Activated B cell treated with CpG ODN at 0.5 μM for 24 hours (primary cell): ENCODE results near the gene USP17L5. TPM values are rescaled to one million over a fixed set of nuclear protein-coding genes. Genes with fewer than 3 reads are reported as not detected.
"Not testable (repeated sequence)": the region's sequence is repeated elsewhere in the genome, so short reads cannot be mapped to it uniquely, and the experiment has no call there.

Source experiments
- ATAC-seq: fragments of 200-7000 bp; cut with Tn5 transposase; one replicate; pipeline ENCODE4 v1.10.0; 2021; ENCODE audit warnings: low read depth, mild to moderate bottlenecking, moderate library complexity
- CTCF ChIA-PET: fragments of 350-600 bp; sonication (Branson Sonifier 250); formaldehyde crosslinking; loops from one replicate; lab custom pipeline; 2021; ENCODE audit warnings: antibody characterized with exemption; lab: Charles Lee
- POLR2A ChIA-PET: fragments of 350-600 bp; sonication (Branson Sonifier 250); formaldehyde crosslinking; loops from one replicate; lab custom pipeline; 2021; ENCODE audit warnings: antibody characterized with exemption; lab: Charles Lee
- DNase-seq: peaks from one replicate; pipeline ENCODE4 v3.0.0; 2022
- H3K27ac Mint-ChIP-seq: one replicate; pipeline ENCODE4 v1.8.0; 2020; ENCODE audit warnings: mixed read lengths
- H3K27me3 Mint-ChIP-seq: one replicate; pipeline ENCODE4 v1.8.0; 2021; ENCODE audit warnings: mixed read lengths
- H3K36me3 Mint-ChIP-seq: one replicate; pipeline ENCODE4 v1.8.0; 2021; ENCODE audit warnings: low read depth, mixed read lengths
- H3K4me1 Mint-ChIP-seq: one replicate; pipeline ENCODE4 v1.8.0; 2021; ENCODE audit warnings: mixed read lengths
- H3K4me3 Mint-ChIP-seq: one replicate; pipeline ENCODE4 v1.8.0; 2020; ENCODE audit warnings: mild to moderate bottlenecking, mixed read lengths
- H3K9me3 Mint-ChIP-seq: one replicate; pipeline ENCODE4 v1.8.0; 2020; ENCODE audit warnings: mixed read lengths
- intact Hi-C: fragments of 100-400 bp; cut with micrococcal nuclease; formaldehyde crosslinking; loops from one replicate; pipeline ENCODE4 v1.15.1; 2024
- total RNA-seq: library from RNA; stranded (reverse); gene quantifications from 2 replicates; pipeline ENCODE4 v1.2.3, GENCODE V29; 2022

Gene USP17L5, protein sequence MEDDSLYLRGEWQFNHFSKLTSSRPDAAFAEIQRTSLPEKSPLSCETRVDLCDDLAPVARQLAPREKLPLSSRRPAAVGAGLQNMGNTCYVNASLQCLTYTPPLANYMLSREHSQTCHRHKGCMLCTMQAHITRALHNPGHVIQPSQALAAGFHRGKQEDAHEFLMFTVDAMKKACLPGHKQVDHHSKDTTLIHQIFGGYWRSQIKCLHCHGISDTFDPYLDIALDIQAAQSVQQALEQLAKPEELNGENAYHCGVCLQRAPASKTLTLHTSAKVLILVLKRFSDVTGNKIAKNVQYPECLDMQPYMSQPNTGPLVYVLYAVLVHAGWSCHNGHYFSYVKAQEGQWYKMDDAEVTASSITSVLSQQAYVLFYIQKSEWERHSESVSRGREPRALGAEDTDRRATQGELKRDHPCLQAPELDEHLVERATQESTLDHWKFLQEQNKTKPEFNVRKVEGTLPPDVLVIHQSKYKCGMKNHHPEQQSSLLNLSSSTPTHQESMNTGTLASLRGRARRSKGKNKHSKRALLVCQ
- not detected in 2 replicates for total RNA-seq

DNA sequence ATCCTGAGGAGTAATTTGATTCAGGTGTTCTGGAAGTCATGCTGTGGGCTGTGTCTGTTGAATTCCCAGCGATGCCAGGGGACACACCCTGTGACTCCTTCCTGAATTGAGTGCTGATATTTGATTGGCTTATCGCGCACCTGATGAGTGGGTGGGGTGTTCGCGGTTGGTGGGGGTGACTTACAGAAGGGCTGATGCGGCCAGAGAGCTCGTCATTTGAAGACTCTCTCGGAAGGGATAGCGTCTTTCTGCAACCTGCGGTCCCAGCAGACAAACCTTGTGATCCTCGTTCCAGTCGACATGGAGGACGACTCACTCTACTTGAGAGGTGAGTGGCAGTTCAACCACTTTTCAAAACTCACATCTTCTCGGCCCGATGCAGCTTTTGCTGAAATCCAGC, at the start of gene USP17L5:
Gene USP17L5, plus strand, starts transcription at position 301 of the 400 bp plus-strand sequence. Its CDS starts 0 bp downstream, at position 301.
- H3K36me3 Mint-ChIP-seq, DNase-seq, H3K4me1 Mint-ChIP-seq, CTCF ChIA-PET, POLR2A ChIA-PET, H3K27ac Mint-ChIP-seq, H3K4me3 Mint-ChIP-seq, intact Hi-C loops, H3K9me3 Mint-ChIP-seq, ATAC-seq, H3K27me3 Mint-ChIP-seq: not testable (repeated sequence)

DNA sequence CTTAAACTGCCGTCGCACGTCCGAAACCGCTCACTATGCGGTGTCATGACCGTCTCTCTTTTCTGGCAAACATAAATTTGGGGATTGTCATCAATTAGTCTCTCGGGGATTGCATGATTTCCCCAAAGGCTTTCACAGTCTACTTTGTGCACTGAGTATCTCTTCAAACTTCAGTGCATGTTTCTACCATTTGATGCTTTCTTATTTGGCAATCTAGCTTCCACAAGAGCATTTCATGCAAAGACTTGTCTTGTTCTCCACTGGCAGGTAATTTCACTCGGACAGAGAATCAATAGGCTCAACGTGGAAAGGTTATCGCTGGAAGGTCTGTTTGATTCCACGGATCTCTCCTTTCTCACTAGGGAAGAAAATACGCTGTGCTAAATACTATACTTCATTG, 15.0 kb upstream of the USP17L5 start:
- H3K4me1 Mint-ChIP-seq, H3K4me3 Mint-ChIP-seq, POLR2A ChIA-PET, H3K9me3 Mint-ChIP-seq, intact Hi-C loops, H3K36me3 Mint-ChIP-seq, CTCF ChIA-PET, H3K27ac Mint-ChIP-seq, ATAC-seq, DNase-seq, H3K27me3 Mint-ChIP-seq: not testable (repeated sequence)

DNA sequence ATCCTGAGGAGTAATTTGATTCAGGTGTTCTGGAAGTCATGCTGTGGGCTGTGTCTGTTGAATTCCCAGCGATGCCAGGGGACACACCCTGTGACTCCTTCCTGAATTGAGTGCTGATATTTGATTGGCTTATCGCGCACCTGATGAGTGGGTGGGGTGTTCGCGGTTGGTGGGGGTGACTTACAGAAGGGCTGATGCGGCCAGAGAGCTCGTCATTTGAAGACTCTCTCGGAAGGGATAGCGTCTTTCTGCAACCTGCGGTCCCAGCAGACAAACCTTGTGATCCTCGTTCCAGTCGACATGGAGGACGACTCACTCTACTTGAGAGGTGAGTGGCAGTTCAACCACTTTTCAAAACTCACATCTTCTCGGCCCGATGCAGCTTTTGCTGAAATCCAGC, 14.3 kb upstream of the USP17L5 start, which contains the start of gene USP17L24:
Gene USP17L24, plus strand, starts transcription at position 301 of the 400 bp plus-strand sequence. Its CDS starts 0 bp downstream, at position 301.
- H3K27ac Mint-ChIP-seq, ATAC-seq, H3K9me3 Mint-ChIP-seq, H3K4me1 Mint-ChIP-seq, CTCF ChIA-PET, H3K36me3 Mint-ChIP-seq, intact Hi-C loops, H3K4me3 Mint-ChIP-seq, POLR2A ChIA-PET, H3K27me3 Mint-ChIP-seq, DNase-seq: not testable (repeated sequence)

- POLR2A ChIA-PET, CTCF ChIA-PET, intact Hi-C loops: not testable (repeated sequence)
Observed at GRCh38 chr4:9329611-9330010, 9.6 kb upstream of the USP17L5 start, which contains the start of gene USP17L25. TSS of gene USP17L25 (plus strand) at chr4:9329911. CDS start at chr4:9329911, 0 bp downstream.

DNA sequence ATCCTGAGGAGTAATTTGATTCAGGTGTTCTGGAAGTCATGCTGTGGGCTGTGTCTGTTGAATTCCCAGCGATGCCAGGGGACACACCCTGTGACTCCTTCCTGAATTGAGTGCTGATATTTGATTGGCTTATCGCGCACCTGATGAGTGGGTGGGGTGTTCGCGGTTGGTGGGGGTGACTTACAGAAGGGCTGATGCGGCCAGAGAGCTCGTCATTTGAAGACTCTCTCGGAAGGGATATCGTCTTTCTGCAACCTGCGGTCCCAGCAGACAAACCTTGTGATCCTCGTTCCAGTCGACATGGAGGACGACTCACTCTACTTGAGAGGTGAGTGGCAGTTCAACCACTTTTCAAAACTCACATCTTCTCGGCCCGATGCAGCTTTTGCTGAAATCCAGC, 4.8 kb upstream of the USP17L5 start, which contains the start of gene USP17L26:
Gene USP17L26, plus strand, starts transcription at position 301 of the 400 bp plus-strand sequence. Its CDS starts 0 bp downstream, at position 301.
- H3K4me1 Mint-ChIP-seq, H3K27ac Mint-ChIP-seq, CTCF ChIA-PET: not testable (repeated sequence)

More at GRCh38 chr4:9329611-9330010, 9.6 kb upstream of the USP17L5 start, which contains the start of gene USP17L25:
- not testable (repeated sequence) for H3K36me3 Mint-ChIP-seq, H3K4me3 Mint-ChIP-seq, H3K4me1 Mint-ChIP-seq, H3K27ac Mint-ChIP-seq, H3K9me3 Mint-ChIP-seq, ATAC-seq, H3K27me3 Mint-ChIP-seq, DNase-seq

GRCh38 chr4:9343848-9344247, 4.6 kb downstream of the USP17L5 start, which contains the start of gene USP17L27:
TSS of gene USP17L27 (plus strand) at chr4:9344148. CDS start at chr4:9344148, 0 bp downstream.
- CTCF ChIA-PET, H3K27ac Mint-ChIP-seq, H3K4me3 Mint-ChIP-seq, H3K27me3 Mint-ChIP-seq, H3K36me3 Mint-ChIP-seq, POLR2A ChIA-PET, H3K9me3 Mint-ChIP-seq, ATAC-seq, intact Hi-C loops, H3K4me1 Mint-ChIP-seq, DNase-seq: not testable (repeated sequence)

More for the DNA sequence above, 4.8 kb upstream of the USP17L5 start, which contains the start of gene USP17L26:
- H3K9me3 Mint-ChIP-seq, H3K27me3 Mint-ChIP-seq, intact Hi-C loops, ATAC-seq, DNase-seq, H3K36me3 Mint-ChIP-seq, H3K4me3 Mint-ChIP-seq, POLR2A ChIA-PET: not testable (repeated sequence)

DNA sequence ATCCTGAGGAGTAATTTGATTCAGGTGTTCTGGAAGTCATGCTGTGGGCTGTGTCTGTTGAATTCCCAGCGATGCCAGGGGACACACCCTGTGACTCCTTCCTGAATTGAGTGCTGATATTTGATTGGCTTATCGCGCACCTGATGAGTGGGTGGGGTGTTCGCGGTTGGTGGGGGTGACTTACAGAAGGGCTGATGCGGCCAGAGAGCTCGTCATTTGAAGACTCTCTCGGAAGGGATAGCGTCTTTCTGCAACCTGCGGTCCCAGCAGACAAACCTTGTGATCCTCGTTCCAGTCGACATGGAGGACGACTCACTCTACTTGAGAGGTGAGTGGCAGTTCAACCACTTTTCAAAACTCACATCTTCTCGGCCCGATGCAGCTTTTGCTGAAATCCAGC, 9.4 kb downstream of the USP17L5 start, which contains the start of gene USP17L28:
Gene USP17L28, plus strand, starts transcription at position 301 of the 400 bp plus-strand sequence. Its CDS starts 0 bp downstream, at position 301.
- H3K9me3 Mint-ChIP-seq, H3K36me3 Mint-ChIP-seq, ATAC-seq, H3K27me3 Mint-ChIP-seq, H3K27ac Mint-ChIP-seq, DNase-seq, H3K4me1 Mint-ChIP-seq, POLR2A ChIA-PET, H3K4me3 Mint-ChIP-seq, intact Hi-C loops, CTCF ChIA-PET: not testable (repeated sequence)

DNA sequence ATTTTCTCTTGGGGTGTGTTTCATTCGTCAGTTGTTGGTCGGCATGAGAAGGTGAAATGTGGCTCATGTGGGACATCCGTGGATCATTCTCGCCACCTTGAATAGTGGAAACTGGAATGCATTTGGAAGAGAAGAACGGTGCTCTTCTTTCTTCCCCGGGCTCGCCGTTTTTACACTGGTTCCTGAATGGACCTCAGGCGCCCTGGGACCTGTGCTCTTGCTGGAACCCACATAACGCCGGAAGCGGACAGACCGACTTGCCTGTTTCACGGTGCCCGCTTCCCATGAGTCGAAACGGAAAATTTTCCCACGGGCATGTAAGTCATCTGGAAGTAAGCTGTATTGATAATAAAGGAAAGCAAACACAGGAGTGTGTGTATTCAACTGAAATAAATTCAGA, 11.7 kb downstream of the USP17L5 start:
- H3K9me3 Mint-ChIP-seq, intact Hi-C loops, DNase-seq, H3K36me3 Mint-ChIP-seq, H3K27me3 Mint-ChIP-seq, H3K4me3 Mint-ChIP-seq, CTCF ChIA-PET, H3K27ac Mint-ChIP-seq, ATAC-seq, H3K4me1 Mint-ChIP-seq, POLR2A ChIA-PET: not testable (repeated sequence)

GRCh38 chr4:9353338-9353737, 14.1 kb downstream of the USP17L5 start, which contains the start of gene USP17L29:
TSS of gene USP17L29 (plus strand) at chr4:9353638. CDS start at chr4:9353638, 0 bp downstream.
- ATAC-seq, H3K4me1 Mint-ChIP-seq, intact Hi-C loops, CTCF ChIA-PET, H3K27me3 Mint-ChIP-seq, H3K9me3 Mint-ChIP-seq, H3K4me3 Mint-ChIP-seq, DNase-seq, POLR2A ChIA-PET, H3K27ac Mint-ChIP-seq, H3K36me3 Mint-ChIP-seq: not testable (repeated sequence)

GRCh38 chr4:9362829-9363228, 23.6 kb downstream of the USP17L5 start, which contains the start of gene USP17L30:
TSS of gene USP17L30 (plus strand) at chr4:9363129. CDS start at chr4:9363129, 0 bp downstream.
- H3K27me3 Mint-ChIP-seq, CTCF ChIA-PET: not testable (repeated sequence)

DNA sequence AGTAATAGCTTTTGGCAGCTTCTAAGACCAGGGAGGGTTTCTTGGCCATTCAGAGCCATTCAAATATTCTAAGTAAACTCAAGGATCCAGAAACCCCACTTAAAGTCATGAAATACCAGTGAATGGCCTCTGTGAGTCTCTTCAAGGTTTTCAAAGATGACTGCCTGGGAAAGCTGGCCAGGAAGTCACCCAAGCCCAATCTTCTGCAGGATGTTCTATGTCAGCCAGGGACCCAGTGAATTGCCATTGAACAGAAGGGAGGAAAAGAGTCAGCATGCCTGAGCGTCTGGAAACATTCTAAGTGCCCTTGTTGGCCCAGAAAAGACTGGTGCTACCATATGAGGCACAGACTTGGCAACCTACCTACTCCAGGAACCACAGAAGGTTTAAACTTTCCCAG, 40.7 kb downstream of the USP17L5 start:
- H3K9me3 Mint-ChIP-seq, H3K36me3 Mint-ChIP-seq, CTCF ChIA-PET, DNase-seq, intact Hi-C loops, H3K27ac Mint-ChIP-seq, H3K4me3 Mint-ChIP-seq, H3K27me3 Mint-ChIP-seq, H3K4me1 Mint-ChIP-seq, ATAC-seq, POLR2A ChIA-PET: not testable (repeated sequence)

More at GRCh38 chr4:9362829-9363228, 23.6 kb downstream of the USP17L5 start, which contains the start of gene USP17L30:
- POLR2A ChIA-PET, H3K9me3 Mint-ChIP-seq, H3K4me1 Mint-ChIP-seq, H3K36me3 Mint-ChIP-seq, H3K4me3 Mint-ChIP-seq, intact Hi-C loops, DNase-seq, ATAC-seq, H3K27ac Mint-ChIP-seq: not testable (repeated sequence)
